IMR-90 (cell line): ENCODE results near the gene DPPA2. TPM values are rescaled to one million over a fixed set of nuclear protein-coding genes. Genes with fewer than 3 reads are reported as not detected.

Source experiments
- ATAC-seq: fragments of 200-7000 bp; cut with Tn5 transposase; 2 replicates; pipeline ENCODE4 v1.9.1; 2020; ENCODE audit warnings: low read depth, mild to moderate bottlenecking, moderate library complexity
- BruUV-seq: library from RNA; stranded (reverse); fragments of 400-500 nt; replicated peaks from 2 replicates; lab custom pipeline; 2021; lab: Mats Ljungman, UMichigan
- CTCF ChIA-PET: fragments of 300-600 bp; formaldehyde crosslinking; extraction: SDS; loops from one replicate; lab custom pipeline; 2021; ENCODE audit warnings: antibody characterized with exemption; lab: Yijun Ruan, JAX
- POLR2A ChIA-PET: fragments of 300-600 bp; sonication (Branson Sonifier 250); formaldehyde crosslinking; loops from one replicate; lab custom pipeline; 2022; ENCODE audit warnings: antibody characterized with exemption; ENCODE audit not compliant: unreplicated experiment; lab: Charles Lee
- DNase-seq: peaks from one replicate; pipeline ENCODE4 v3.0.0; 2013
- H2AFZ ChIP-seq: replicated peaks from 2 replicates; pipeline ENCODE3; 2013; ENCODE audit warnings: low read length, mild to moderate bottlenecking; ENCODE audit not compliant: poor library complexity
- H2AK5ac ChIP-seq: 2 replicates; pipeline ENCODE4 v1.6.1; 2013; ENCODE audit warnings: low read depth, low read length, inconsistent platforms
- H2AK9ac ChIP-seq: replicated peaks from 2 replicates; pipeline ENCODE3; 2013; ENCODE audit warnings: mild to moderate bottlenecking, low read depth, low read length, moderate library complexity; ENCODE audit not compliant: poor library complexity
- H2BK120ac ChIP-seq: 2 replicates; pipeline ENCODE4 v1.6.1; 2013; ENCODE audit warnings: low read depth, low read length, inconsistent platforms
- H2BK15ac ChIP-seq: 3 replicates; pipeline ENCODE4 v1.6.1; 2013; ENCODE audit warnings: low read depth, low read length, inconsistent platforms
- H2BK20ac ChIP-seq: 2 replicates; pipeline ENCODE4 v1.6.1; 2013; ENCODE audit warnings: low read depth, mild to moderate bottlenecking, inconsistent platforms, low read length, moderate library complexity
- H2BK5ac ChIP-seq: 2 replicates; pipeline ENCODE4 v1.6.1; 2013; ENCODE audit warnings: mild to moderate bottlenecking, low read depth, low read length, inconsistent platforms; ENCODE audit not compliant: poor library complexity, severe bottlenecking
- H3K14ac ChIP-seq: replicated peaks from 2 replicates; pipeline ENCODE4 v1.6.1; 2013; ENCODE audit warnings: low read depth, low read length, inconsistent platforms
- H3K18ac ChIP-seq: 2 replicates; pipeline ENCODE4 v1.6.1; 2013; ENCODE audit warnings: low read depth, low read length, control low read depth
- H3K23ac ChIP-seq: 2 replicates; pipeline ENCODE4 v1.6.1; 2013; ENCODE audit warnings: low read depth, low read length, inconsistent platforms
- H3K27ac ChIP-seq: 2 replicates; pipeline ENCODE4 v1.5.1; 2013; ENCODE audit warnings: mild to moderate bottlenecking, control low read depth, low read length; ENCODE audit not compliant: insufficient read depth
- H3K27me3 ChIP-seq: 2 replicates; pipeline ENCODE4 v1.6.1; 2013; ENCODE audit warnings: low read length; ENCODE audit not compliant: control insufficient read depth, insufficient read depth
- H3K36me3 ChIP-seq: 2 replicates; pipeline ENCODE4 v1.6.1; 2013; ENCODE audit warnings: low read length, mixed read lengths; ENCODE audit not compliant: control insufficient read depth, insufficient read depth
- H3K4ac ChIP-seq: 2 replicates; pipeline ENCODE4 v1.6.1; 2013; ENCODE audit warnings: low read depth, low read length, inconsistent platforms
- H3K4me1 ChIP-seq: 2 replicates; pipeline ENCODE4 v1.6.1; 2013; ENCODE audit warnings: low read length, mixed read lengths; ENCODE audit not compliant: control insufficient read depth, insufficient read depth
- H3K4me2 ChIP-seq: 2 replicates; pipeline ENCODE4 v1.6.1; 2013; ENCODE audit warnings: low read depth, mild to moderate bottlenecking, control low read depth, low read length, moderate library complexity
- H3K4me3 ChIP-seq: 2 replicates; pipeline ENCODE4 v1.5.1; 2013; ENCODE audit warnings: low read depth, mild to moderate bottlenecking, control low read depth, low read length, moderate library complexity; ENCODE audit not compliant: insufficient read depth
- H3K56ac ChIP-seq: 2 replicates; pipeline ENCODE4 v1.6.1; 2013; ENCODE audit warnings: low read length, inconsistent platforms; ENCODE audit not compliant: insufficient read depth; ENCODE audit errors: extremely low read depth
- H3K79me1 ChIP-seq, 2 experiments: 2 replicates each; pipeline ENCODE4 v1.6.1; 2013; ENCODE audit warnings: low read length in 2 of 2, inconsistent platforms in 1 of 2, low read depth in 1 of 2
- H3K9ac ChIP-seq: 2 replicates; pipeline ENCODE4 v1.6.1; 2013; ENCODE audit warnings: low read depth, low read length, control low read depth
- H3K9me1 ChIP-seq: 2 replicates; pipeline ENCODE4 v1.6.1; 2013; ENCODE audit warnings: low read length, inconsistent platforms; ENCODE audit not compliant: insufficient read depth
- H3K9me3 ChIP-seq: 2 replicates; pipeline ENCODE4 v1.6.1; 2013; ENCODE audit warnings: low read length; ENCODE audit not compliant: control insufficient read depth, insufficient read depth
- H4K20me1 ChIP-seq: 2 replicates; pipeline ENCODE4 v1.6.1; 2013; ENCODE audit warnings: low read length, inconsistent platforms; ENCODE audit not compliant: insufficient read depth
- H4K5ac ChIP-seq: 2 replicates; pipeline ENCODE4 v1.6.1; 2013; ENCODE audit warnings: mild to moderate bottlenecking, low read depth, low read length, control low read depth
- H4K8ac ChIP-seq, 2 experiments: 2 replicates each; pipeline ENCODE4 v1.6.1; 2013; ENCODE audit warnings: low read depth in 2 of 2, low read length in 2 of 2, control low read depth in 1 of 2, inconsistent platforms in 1 of 2
- H4K91ac ChIP-seq: 2 replicates; pipeline ENCODE4 v1.6.1; 2013; ENCODE audit warnings: low read depth, low read length, inconsistent platforms; ENCODE audit not compliant: insufficient read depth
- CEBPB ChIP-seq: IDR thresholded peaks from 2 replicates; pipeline ENCODE4 v1.6.1; 2012; ENCODE audit warnings: low read depth, low read length, improper control_type of control experiment
- CHD1 ChIP-seq: IDR thresholded peaks from 2 replicates; pipeline ENCODE4 v1.6.1; 2012; ENCODE audit warnings: low read depth, low read length, improper control_type of control experiment
- CTCF ChIP-seq: conservative IDR thresholded peaks from 2 replicates; pipeline ENCODE4 v1.5.1; 2012; ENCODE audit warnings: mild to moderate bottlenecking, low read depth, low read length, improper control_type of control experiment
- ELK1 ChIP-seq: fragments of 150-350 bp; IDR thresholded peaks from 2 replicates; pipeline ENCODE4 v1.6.1; 2016; ENCODE audit warnings: low read depth, mild to moderate bottlenecking, low read length, moderate library complexity, borderline replicate concordance
- FOS ChIP-seq: fragments of 150-350 bp; IDR thresholded peaks from 2 replicates; pipeline ENCODE4 v1.6.1; 2016; ENCODE audit warnings: low read depth, low read length
- MAZ ChIP-seq: IDR thresholded peaks from 2 replicates; pipeline ENCODE4 v1.6.1; 2012; ENCODE audit warnings: low read depth, mild to moderate bottlenecking, low read length, improper control_type of control experiment, moderate library complexity, borderline replicate concordance
- MXI1 ChIP-seq: IDR thresholded peaks from 2 replicates; pipeline ENCODE4 v1.6.1; 2012; ENCODE audit warnings: low read depth, mild to moderate bottlenecking, low read length, moderate library complexity, borderline replicate concordance
- NFE2L2 ChIP-seq: fragments of 150-350 bp; IDR thresholded peaks from 2 replicates; pipeline ENCODE4 v1.6.1; 2016; ENCODE audit warnings: low read depth, mild to moderate bottlenecking, low read length
- POLR2A ChIP-seq: IDR thresholded peaks from 2 replicates; pipeline ENCODE4 v1.6.1; 2012; ENCODE audit warnings: mild to moderate bottlenecking, low read depth, low read length
- RAD21 ChIP-seq: IDR thresholded peaks from 2 replicates; pipeline ENCODE4 v1.6.1; 2012; ENCODE audit warnings: low read length, improper control_type of control experiment
- RFX5 ChIP-seq: IDR thresholded peaks from 2 replicates; pipeline ENCODE4 v1.8.0; 2012; ENCODE audit warnings: low read depth, mild to moderate bottlenecking, low read length, moderate library complexity
- SMC3 ChIP-seq: fragments of 150-350 bp; IDR thresholded peaks from 2 replicates; pipeline ENCODE4 v1.6.1; 2016; ENCODE audit warnings: low read depth, mild to moderate bottlenecking, antibody characterized with exemption, low read length, moderate library complexity
- USF2 ChIP-seq: fragments of 150-350 bp; IDR thresholded peaks from 2 replicates; pipeline ENCODE4 v1.6.1; 2017; ENCODE audit warnings: mild to moderate bottlenecking, antibody characterized with exemption, low read length, low read depth
- WGBS, 2 experiments: methylation state at CpG; one replicate each; pipeline versions ENCODE4 v1.1.5 to v1.1.7; 2013; ENCODE audit warnings: missing lambda C conversion rate in 2 of 2; ENCODE audit not compliant: insufficient read length in 1 of 2; ENCODE audit errors: extremely low coverage in 2 of 2; 5-methylcytosine and 5-hydroxymethylcytosine counted together
- dilution Hi-C: fragments of 300-500 bp; cut with HindIII; formaldehyde crosslinking; loops from one replicate; pipeline ENCODE4 v1.14.3; 2018; ENCODE audit warnings: low sequenced_read_pairs; ENCODE audit not compliant: unreplicated experiment
- in situ Hi-C: fragments of 300-500 bp; cut with MboI; formaldehyde crosslinking; loops from 3 replicates; pipeline ENCODE4 v1.14.3; 2019; ENCODE audit warnings: low sequenced_read_pairs, inconsistent platforms, mixed read lengths
- intact Hi-C: fragments of 100-400 bp; cut with micrococcal nuclease; formaldehyde crosslinking; loops from 2 replicates; pipeline ENCODE4 v1.10.0; 2022
- polyA plus RNA-seq, 3 experiments: library from polyadenylated mRNA; depleted of rRNA; stranded (reverse); fragments of >200 nt; gene quantifications; 2 replicates each; pipeline ENCODE4 v1.2.3, GENCODE V29; 2012; ENCODE audit warnings: low replicate concordance in 1 of 3
- total RNA-seq: library from RNA; depleted of rRNA; stranded (reverse); fragments of >200 nt; gene quantifications from 2 replicates; pipeline ENCODE4 v1.2.3, GENCODE V29; 2012

DPPA2 gene
- total and polyA plus RNA-seq, 2 of the 4 experiments (the other 2 are of a cell fraction): not detected

- Histone ChIP-seq H3K79me1 (no peaks in the 10 kb centered on the region), H4K91ac (no peak overlapping the region), H2AK9ac (no peak overlapping the region), H2BK15ac (no peak overlapping the region), H3K9me3 (peaks cover 2% of the 10 kb centered on the region; the same call in 1 of the 2 replicates), H3K23ac (no peak overlapping the region), H2AFZ (no peak overlapping the region), H4K8ac (no peak overlapping the region), H4K5ac (no peak overlapping the region), H2BK20ac (no peak overlapping the region), H3K36me3 (no peaks in the 10 kb centered on the region), H2BK5ac (no peak overlapping the region), H3K18ac (no peak overlapping the region), H3K27me3 (no peaks in the 10 kb centered on the region), H3K4me2 (no peak overlapping the region), H3K4me1 (no peaks in the 10 kb centered on the region), H3K9me1 (no peaks in the 10 kb centered on the region), H3K9ac (no peak overlapping the region), H2BK120ac (no peak overlapping the region), H3K4me3 (no peak overlapping the region), H3K4ac (no peak overlapping the region), H3K27ac (no peak overlapping the region), H3K14ac (no peak overlapping the region), H3K56ac (no peak overlapping the region), H4K20me1 (no peaks in the 10 kb centered on the region), H2AK5ac (no peak overlapping the region)
- intact Hi-C loops (no loop called here), dilution Hi-C loops (no loop called here), in situ Hi-C loops (no loop called here)
- TF ChIP-seq MAZ: no peak
- no peak for TF ChIP-seq ELK1
- no peak for TF ChIP-seq NFE2L2
- no peak for TF ChIP-seq FOS
- TF ChIP-seq POLR2A: no peak
- TF ChIP-seq CEBPB: no peak
- no peak for TF ChIP-seq CTCF
- no peak for TF ChIP-seq MXI1
- TF ChIP-seq RAD21: no peak
- TF ChIP-seq USF2: no peak
- TF ChIP-seq SMC3: no peak
- TF ChIP-seq RFX5: no peak
- no peak for TF ChIP-seq CHD1
- WGBS, 2 experiments: no CpG with 5 or more reads among the region's 2 CpGs
- no peak for DNase-seq
- CTCF ChIA-PET: no interaction called here
- no TSS peak for BruUV-seq
- ATAC-seq: no peak
- POLR2A ChIA-PET: no interaction called here
Measured at GRCh38 chr3:109265295-109265694, 51.0 kb downstream of the DPPA2 start.
